ENCODE results near the gene CEP135.
A peak's percentile ranks its signal among the peaks of the same experiment; 100 is the strongest.
"Not testable (repeated sequence)": the region's sequence is repeated elsewhere in the genome, so short reads cannot be mapped to it uniquely, and the experiment has no call there.

CEP135 gene

DNA sequence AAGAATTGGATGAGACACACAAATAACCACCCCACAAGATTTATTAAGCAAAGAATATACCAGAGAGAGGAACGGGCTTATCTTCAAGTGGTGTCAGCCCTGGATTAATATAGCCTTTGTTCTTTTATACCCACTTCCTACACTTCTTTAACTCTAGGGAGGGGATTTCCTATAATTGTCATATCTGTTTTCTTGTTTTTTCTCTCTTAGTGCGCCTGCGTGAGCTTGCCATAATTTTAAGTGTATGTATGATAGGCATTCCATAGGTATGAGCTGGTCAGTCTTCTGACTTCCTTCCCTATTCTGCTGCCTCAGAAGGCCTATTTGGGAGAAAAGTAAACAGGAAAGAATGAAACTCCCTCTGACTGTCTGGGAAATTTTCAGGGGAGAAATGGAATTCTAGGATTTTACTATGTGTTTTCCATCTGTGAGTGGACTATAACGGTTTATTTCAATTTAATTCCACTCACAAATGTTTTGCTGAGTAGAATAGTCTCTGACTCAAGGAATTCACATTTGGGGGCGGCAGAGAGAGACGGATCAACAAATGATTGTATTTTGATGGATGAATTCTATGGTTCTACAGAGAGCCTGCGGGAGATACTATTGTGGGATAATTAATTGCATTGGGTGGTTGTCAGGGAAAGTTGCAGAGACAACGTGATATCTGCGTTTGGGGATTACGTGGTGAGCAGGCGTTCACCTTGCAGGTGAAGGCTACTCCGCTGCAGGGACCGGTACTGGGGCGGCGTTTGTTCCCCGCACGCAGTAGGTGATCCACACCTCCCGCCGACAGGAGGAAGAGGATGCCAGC lies 626 bp upstream of the CEP135 start:
- peak; percentile 97 for DNase-seq

DNA sequence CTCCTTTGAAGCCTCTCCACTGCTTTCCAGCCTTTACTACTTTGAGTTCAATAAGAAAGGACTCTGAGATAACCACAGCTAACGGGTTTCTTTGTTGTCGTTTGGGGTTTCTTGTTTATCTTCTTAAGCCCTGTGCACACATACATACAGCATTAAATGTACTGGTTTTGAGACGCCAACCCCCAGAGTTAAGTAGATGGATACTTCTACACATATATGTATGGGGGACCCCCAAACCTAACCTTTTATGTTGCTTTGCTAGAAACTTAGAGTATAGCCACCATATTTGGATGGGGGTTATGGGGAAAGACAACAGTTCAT lies 697 bp downstream of the CEP135 start:
- DNase-seq, result no peak

DNA sequence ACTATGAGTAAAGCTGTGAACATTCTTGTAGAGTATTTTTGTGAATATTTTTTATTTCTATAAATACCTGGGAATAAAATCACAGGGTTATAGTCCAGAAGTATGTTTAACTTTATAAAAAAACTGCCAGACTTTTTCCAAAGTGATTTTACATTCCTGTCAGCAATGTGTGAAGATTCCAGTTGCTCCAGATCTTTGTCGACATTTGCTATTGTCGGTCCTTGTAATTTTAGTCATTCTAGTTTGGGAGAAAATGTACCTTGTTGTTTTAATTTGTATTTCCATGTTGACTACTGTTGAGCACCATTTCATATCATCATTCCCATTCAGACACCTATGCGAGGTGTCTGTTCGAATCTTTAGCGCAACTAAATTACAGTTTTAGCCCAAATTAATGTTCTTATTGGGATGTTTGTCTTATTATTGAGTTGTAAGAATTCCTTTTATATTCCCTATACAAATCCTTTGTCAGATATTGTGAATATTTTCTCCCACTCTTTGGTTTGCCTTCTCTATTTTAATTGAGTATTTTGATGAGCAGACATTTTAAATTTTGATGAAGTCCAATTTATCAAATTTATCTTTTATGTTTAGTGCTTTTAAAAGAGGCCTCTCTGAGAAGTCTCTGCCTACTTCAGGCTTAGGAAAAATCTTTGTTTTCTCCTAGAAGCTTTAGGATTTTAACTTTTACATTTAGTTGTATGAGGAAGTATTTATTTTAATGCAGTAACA lies 2.6 kb downstream of the CEP135 start:
- DNase-seq, result no peak

DNA sequence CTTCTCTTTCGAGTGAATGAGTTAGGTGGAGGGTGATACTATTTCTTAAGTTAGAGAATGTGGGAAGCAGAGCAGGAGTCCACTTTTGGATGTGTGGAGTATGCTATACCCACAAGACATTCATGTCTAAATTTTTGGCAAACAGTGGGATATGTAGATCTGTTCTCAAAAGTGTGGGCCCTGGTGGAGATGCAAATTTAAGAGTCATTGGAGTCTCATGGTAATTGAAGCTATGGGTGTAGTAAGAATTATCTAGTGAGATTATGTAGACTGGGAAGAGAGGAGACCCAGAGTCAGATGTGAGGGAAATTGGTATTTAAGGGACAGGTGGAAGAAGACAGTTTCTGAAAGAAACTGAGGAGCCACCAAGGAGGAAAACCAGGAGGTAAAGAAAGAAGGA lies 7.0 kb downstream of the CEP135 start:
- no peak for DNase-seq

DNA sequence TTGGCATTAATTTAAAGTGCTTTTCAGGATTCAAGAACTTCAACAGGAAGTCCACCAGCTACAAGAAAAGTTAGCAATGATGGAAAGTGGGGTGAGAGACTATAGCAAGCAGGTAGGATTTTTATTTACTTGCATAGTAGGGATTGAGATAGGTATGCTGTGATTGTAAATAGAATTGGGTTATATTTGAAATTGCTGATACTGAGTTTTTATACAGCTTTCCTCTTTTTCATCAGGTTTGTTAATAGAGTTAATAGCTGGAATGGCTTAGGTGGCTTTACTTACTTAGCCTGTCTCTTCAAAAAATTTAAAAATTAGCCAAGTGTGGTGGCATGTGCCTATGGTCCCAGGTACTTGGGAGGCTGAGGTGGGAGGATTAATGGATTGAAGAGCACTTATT lies 10.9 kb downstream of the CEP135 start:
- DNase-seq, result no peak

DNA sequence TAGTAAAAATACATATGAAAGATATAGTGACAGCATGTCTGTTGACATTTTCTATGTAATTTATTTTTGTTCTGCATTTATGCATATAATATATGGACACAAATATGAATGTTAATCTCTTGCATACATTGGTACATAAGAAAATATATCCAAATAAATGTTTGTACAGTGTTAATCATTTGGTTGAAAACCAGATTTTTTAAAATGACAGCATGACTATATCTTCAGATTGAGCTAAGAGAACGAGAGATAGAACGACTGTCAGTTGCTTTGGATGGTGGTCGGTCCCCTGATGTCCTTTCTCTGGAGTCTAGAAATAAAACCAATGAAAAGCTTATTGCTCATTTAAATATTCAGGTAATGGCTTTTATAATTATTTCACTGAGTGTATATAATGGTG lies 15.3 kb downstream of the CEP135 start:
- DNase-seq, result no peak

DNA sequence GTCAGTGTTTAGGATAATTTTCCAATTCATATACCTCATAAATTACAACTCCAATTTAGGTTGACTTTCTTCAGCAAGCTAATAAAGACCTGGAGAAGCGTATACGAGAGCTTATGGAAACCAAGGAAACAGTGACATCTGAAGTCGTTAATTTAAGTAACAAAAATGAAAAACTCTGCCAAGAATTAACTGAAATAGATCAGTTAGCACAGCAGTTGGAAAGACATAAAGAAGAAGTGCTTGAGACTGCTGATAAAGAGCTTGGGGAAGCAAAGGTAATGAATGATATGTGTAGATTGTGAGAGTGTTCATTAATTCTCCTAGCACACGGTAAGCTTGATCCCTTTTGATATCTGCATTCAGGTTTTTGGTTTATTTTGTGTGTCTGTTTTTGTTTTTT lies 16.8 kb downstream of the CEP135 start:
- DNase-seq, result no peak

DNA sequence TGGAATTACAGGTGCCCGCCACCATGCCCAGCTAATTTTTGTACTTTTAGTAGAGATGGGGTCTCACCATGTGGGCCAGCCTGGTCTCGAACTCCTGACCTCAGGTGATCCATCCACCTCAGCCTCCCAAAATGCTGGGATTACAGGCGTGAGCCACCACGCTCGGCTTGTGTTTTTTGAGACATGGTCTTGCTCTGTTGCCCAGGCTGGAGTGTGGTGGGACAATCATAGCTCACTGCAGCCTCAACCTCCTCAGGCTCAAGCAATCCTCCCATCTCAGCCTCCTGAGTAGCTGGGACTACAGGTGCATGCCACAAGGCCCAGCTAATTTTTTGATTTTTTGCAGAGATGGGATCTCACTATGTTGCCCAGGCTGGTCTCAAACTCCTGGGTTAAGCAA lies 17.6 kb downstream of the CEP135 start:
- not testable (repeated sequence) for DNase-seq

DNA sequence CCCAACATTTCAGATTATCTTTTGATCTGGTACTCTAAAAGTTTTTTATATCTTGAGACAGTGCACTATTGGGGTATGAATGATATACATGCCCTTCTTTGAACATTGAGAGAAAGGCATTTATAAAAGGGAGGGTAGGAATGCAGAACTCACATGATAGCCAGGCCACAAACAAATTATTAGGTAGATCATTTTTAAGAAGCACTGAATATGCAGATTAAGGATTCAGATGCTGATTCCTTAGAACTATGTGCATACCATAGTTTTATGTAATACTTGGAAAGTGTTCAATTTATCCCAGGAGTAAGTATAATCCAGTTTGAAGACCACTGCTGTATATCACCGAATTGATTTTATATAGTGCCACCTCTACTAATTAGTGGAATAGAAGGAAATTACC lies 18.6 kb downstream of the CEP135 start:
- DNase-seq, result peak; percentile 3

DNA sequence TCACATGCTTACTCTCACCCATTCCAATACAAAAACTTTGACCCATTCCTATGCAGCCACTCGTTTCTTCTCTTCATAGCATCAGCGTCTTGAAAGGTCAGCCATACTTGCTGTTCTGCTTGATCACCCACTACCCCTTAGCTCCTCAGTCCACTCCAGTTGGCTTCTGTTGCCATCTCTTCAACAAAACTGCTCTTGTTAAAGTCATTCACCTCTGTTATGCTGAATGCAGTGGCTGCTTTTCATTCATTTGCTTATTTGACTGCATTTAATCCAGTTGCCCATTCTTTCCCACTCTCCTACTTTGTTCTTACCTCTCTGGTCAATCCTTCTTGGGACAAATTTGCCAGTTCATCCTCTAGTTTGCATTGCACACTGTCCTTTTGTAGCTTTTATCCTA lies 24.9 kb downstream of the CEP135 start:
- DNase-seq, result no peak

DNA sequence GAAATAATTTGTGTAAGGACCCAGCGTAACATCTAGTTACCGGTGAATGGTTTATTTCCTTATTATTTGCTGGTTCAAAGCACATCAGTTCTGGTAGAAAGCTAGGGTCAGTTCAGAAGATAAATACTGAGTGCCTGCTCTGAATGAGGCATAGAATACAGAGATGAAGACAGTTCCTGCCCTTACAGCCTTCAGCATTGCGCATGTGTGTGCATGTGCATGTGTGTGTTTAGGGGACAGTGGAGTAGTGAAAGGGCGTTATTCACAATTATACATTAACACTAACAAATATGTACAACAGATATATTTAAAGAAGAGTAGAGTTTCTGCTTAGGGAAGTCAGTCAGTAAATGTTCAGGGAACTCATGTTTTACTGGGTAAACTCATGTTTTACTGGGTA lies 29.1 kb downstream of the CEP135 start:
- no peak for DNase-seq

DNA sequence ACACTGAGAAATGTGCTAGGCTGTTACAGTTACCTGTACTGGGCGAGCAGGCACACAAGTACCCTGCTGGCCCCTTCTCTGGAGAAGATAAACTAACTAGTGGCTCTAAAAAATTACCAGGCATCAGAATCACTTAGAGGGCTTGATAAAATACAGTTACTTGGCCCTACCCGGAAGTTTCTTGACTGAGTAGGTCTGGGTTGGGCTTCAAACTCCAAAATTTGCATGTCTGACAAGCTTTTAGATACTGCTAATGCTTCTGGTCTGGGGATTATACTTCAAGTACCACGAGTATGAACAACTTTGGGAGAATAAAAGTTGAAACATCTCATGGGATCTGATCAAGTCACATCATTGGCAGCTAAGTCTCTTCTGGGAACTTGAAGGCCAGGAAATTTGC lies 30.8 kb downstream of the CEP135 start:
- DNase-seq, result no peak

DNA sequence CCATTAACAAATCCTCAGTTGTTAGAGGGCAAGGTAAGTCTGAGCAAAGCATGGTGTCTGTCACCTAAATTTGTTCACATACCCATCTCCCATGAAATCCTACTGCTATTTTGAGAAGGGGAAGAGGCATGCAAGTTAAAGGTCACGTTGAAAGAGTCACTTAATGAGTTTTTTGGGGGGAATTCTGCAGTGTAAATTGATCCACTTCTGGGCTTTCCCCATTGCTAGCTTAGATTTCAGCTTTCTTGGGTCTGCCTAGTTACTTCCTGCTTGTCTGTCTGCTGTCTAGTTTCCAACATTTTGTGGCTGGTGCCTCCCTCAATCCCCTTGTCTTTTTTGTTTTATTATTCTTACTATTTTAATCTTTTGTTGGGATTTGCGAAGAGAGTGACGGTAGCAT lies 32.0 kb downstream of the CEP135 start:
- DNase-seq, result no peak

DNA sequence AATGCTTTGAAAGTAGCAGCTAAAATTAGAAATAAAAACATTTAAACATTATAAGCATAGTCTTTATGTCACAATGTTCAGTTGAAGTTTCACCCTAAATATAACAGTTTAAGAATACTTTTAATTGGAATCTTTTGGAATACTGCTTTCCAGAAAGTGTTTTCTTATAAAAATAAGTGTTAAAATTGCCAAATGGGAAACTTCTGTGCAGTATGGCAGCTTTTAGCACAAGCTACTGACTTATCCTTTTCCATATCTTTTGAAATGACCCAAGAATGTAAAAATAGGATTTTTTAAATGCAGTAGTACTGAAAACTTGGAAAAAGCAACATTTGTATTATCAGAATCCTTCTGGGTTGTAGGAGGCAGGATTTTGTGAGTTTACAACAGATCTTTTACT lies 34.2 kb downstream of the CEP135 start:
- DNase-seq, result no peak

DNA sequence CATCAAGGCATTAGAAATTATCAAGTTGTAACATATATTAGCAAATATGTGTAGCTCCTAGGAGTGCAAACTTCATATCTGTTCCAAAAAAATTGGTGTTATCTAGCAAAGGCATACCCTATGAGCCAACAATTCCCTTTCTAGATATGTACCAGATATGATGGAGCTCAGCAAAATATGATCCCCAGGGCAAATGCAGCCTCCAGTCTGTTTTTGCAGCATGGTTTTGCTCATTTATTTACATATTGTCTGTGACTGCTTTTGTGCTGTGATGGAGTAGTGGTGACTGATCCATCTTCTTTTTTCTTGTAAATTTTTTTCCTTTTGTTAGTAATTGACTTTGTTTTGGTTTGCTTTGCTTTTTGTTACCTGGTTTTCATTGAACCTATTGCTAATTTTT lies 41.0 kb downstream of the CEP135 start:
- DNase-seq, result no peak

DNA sequence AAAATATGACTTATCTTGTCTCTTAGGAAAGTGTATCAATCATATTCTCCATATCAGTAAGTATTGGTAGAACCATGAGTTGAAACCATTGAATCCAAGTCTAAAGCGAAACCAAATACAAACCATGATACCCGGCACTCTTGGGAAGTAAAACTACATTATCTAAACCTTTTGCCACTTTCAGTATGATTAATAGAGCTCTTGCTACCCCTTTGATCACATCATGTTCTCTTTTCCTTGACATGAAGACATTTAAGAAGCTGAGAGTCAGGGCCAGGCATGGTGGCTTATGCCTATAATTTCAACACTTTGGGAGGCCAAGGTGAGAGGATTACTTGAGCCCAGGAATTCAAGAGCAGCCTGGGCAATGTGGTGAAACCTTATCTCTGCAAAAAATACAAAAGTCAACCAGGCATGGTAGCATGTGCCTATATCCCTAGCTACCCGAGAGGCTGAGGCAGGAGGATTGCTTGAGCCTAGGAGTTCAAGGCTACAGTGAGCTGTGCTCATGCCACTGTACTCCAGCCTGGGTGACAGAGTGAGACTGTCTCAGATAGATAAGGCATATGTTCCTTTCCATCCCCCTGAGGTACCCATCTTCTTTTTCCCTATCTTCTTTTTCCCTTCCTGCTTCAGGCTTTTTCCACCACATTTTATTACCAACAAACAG lies 45.4 kb downstream of the CEP135 start:
- DNase-seq, result no peak

DNA sequence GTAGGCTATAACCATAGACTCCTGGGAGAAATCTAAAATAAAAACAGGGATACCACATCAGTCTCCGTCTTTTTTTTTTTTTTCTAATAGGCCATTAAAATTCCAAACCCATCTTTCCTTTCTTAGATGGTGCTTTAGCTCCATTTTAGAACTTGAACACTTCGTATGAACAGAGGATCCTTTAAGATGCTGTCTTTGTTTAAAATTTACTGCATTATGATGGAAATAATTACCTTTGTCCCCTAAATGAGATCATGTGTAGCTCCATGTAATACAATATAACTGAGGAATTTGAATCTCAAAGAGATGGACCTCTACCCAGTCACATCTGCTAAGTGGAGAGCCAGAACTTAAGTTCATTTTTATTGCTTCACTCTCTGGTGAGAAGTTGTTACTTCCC lies 47.9 kb downstream of the CEP135 start:
- DNase-seq, result no peak

DNA sequence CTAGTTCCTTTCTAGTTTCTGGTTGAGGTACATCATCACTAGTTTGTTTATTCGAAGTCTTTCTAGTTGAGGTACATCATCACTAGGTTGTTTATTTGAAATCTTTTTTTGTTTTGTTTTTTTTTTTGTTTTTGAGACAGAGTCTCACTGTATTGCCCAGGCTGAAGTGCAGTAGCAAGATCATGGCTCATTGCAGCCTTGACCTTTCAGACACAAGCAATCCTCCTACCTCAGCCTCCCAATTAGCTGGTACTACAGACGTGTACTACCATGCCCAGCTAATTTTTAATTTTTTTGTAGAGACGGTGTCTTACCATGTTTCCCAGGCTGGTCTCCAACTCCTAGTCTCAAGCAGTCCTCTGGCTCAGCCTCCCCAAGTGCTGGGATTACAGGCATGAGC lies 54.9 kb downstream of the CEP135 start:
- no peak for DNase-seq

DNA sequence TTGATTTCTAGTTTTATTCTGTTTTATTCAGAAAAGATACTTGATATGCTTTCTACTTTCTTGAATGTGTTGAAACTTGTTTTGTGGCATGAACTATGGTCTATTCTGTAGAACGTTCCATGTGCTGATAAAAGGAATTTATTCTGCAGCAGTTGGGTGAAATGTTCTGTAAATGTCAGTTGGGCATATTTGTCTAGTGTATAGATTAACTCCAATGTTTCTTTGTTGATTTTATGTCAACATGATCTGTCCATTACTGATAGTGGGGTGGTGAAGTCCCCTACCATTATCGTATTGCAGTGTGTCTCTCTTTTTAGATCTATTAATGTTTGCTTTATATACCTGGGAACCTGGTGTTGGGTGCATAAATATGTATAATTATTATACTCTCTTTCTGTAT lies 55.5 kb downstream of the CEP135 start:
- DNase-seq, result no peak

DNA sequence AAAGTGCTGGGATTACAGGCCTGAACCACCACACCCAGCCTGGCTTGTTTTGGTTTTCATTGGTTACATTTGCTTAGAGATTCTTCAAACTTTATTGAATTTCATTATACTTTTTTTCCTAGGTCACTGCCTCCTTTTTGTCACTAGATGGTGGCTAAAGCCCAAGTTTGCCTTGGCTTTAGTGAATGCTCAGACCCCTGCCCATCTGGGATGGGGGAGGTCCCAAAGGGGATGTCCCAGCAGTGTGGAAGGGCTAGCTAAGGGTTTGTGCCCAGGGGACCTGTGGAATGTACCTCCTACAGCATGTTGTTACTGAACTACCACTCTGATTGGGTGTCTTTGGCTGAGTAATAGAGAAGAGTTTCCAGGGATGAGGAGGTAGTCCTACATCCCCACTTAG lies 58.4 kb downstream of the CEP135 start:
- DNase-seq, result no peak

DNA sequence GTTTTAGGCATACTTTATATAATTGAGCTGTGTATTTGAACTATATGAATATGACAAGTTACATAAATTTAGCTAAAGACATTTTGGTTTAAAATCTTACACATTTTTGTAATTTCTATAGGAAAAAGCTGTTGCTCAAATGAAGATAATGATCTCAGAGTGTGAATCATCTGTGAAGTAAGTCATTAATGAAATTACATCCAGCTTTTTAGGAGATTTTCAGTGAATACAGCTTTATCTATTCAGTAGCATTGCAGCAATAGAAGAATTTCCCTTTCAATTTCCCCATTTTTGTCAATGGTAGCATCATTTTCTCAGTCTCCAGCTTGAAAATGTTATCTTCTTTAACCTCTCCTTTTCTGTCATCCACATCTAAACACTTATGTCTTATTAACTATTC lies 59.5 kb downstream of the CEP135 start:
- DNase-seq, result no peak

DNA sequence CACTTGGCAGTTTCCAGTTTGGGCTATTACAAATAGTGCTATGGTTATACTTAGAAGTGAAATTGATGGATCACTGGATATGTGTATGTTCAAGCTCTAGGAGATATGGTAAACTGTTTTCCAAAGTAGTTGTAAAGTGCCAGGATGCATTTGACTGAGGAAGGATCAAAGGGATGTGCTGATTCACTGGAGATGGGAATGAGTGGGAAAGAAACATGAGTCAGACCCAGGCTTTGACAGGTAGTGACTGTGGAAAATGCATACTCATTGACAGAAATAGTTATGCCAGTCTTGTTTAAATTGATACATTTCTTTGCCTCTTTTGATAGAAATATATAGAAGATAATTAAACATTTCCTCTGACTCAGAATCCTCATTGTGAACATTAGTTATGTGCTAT lies 77.9 kb downstream of the CEP135 start:
- DNase-seq, result peak; percentile 28

DNA sequence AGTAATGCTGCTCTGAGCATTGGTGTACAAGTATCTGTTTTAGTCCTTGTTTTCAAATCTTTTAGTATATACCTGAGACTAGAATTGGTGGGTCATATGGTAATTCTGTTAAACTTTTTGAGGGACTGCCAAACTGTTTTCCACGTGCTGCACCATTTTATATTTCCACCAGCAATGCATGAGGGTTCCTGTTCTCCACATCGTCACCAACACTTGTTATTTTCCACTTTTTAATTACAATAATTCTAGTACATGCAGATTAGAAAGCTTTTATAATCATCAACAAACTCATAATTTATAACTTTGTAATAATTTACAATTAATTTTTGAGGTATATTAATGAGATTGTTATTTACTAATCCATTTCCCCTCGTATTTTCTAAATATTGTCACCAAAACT lies 79.4 kb downstream of the CEP135 start:
- no peak for DNase-seq
